ENCODE data around the gene DDX42.
"Not testable (repeated sequence)": the region's sequence is repeated elsewhere in the genome, so short reads cannot be mapped to it uniquely, and the experiment has no call there.

The DDX42 gene

DNA sequence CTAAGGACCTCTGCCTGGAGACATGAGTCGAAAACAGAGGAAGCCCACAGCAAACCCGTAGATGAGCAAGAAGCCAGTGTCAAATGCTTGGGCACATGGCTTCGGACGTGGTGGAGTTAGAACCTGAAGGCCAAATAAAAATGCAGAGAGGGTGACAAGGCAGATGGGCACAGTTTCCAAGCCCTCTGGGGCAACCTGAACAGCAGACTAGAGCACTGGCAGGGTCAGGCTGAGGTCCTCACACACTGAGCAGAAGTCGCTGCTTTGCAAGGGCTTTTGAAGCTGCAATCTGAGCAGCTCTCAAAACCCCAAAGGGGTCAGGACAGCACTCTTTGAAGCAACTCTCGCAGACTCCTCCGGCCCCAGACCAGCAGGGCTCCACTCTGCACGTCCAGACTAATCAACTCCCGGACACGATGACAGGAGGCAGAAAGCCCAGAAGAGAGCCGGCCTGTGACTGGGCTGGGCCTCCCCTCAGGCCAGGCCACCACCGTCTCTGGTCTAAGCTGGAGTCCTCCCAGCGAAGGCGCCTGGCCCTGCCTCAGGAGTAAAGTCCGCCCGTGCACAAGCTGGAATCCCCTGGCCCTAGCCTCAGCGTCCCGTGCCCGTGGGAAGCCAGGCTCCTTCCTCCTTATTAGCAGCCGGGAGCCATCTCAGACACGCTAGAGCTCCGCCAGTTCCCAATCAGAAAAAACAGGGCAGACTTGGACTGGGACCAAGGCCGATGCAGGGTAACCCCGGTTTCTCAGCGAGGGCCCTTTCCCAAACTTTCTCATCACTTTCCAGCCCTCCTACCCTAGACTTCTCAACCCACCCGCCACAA is 67.6 kb downstream of the DDX42 start:
- DNase-seq: no peak

DNA sequence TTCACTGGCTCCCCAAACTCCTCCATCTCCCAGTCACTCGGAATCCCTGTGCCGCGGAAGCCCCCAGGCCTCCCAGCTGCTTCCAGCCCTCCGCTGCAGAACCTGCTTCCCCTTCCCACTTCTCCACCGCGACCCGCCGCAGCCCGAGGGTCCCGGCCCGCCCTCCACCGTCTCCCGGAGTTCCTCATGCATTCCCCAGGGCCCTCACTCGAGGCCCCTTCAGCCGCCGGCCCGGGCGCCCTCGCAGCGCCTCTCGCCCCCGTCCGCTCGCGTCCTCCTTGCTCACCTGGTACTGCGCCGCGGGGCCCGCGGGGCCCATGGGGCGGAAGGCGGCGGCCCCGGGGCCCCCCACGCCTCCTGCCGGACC is 68.2 kb downstream of the DDX42 start:
- DNase-seq: no peak

DNA sequence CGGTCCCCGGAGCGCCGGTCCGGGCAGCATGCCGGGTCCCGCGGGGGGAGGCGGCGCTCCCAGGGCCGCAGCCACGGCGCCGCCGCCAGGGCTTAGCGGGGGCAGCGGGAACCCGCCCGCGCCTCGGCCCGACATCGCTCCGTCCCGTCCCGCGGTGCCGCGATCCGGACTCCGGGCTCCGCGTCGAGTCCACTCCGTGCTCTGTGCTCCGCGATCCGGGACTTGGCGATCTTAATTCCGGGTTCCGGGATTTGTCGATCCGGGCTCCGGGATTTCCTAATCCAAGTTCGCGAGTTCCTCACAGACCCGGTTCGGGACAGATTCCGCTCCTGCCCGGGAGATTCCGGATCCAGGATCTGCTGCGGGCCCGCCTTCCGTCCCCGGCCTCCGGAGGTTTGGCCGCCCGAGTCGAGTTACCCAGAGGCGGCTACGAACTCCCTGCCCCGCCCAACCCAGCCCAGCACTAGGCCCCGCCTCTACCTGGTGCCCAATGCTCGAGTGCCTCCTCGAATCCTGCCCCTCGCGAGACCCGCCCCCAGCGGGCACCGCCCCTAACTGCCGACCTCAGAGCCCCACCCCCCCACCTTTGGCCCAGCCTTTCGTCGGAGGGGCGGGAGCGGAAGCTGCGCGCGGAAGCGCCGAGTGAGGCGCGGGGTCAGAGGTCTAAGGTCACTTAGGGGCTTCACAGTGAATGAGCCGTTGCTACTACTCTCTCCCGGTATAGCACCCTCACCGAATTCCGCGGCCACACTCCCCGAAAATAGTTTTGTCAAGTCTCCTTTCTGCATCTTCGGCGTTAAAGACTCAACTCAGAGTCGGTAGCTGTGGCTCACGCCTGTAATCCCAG is 68.8 kb downstream of the DDX42 start, which contains the start of gene SMARCD2:
SMARCD2 (minus strand) TSS at position 146 of the 847 bp plus-strand sequence; CDS start at position 135, 11 bp downstream.
- peak; percentile 95 for DNase-seq

DNA sequence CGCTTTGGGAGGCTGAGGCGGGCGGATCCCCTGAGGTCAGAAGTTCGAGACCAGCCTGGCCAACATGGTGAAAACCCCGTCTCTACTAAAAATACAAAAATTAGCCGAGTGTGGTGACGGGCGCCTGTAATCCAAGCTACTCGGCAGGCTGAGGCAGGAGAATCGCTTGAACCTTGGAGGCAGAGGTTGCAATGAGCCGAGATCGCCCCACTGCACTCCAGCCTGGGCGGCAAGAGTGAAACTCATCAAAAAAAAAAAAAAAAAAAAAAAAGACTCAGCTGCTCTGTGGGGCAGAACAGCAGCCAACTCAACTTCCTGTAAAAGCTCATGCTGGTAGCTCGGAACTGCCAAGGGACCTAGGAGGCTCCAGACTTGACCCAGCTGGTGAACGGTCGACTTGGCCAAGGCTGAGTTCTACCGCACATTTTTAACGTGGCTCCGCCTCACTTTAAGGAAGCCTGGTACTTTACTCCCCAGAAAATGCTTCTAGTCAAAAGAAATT is 69.5 kb downstream of the DDX42 start:
- DNase-seq: not testable (repeated sequence)

DNA sequence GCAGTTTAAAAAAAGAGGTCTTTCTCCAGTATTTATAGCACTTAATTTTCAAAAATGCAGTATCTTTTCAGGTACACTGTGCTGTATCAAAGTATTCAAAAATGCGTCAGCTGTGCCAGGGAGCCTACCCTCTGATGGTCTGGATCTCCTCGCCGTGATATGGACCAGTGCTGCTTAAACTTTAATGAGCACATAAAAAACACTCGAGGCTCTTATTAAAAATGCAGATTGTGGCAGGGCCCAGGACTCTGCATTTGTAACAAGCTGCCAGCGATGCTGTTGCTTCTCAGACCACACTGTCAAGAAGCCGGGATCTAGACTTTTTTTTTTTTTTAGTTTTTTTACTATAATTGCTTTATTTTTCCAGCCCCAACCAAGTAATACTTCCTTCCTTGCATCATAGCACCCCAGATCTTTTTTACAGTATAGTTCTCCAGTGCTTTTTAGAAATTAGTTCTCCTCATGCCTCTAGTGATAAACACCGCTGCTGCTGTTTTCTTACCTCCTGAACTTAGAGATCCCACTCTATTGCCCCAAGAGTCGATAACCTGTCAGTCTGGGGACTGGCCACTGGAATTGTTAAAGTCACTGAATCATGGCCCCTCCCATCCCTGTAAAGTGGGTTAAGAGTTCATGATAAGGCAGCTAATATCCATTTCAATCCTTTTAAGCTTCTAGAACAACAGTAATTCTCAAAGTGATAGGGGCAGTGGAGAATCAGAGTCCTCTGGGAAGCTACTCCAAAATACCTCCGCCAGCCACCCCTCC is 70.1 kb downstream of the DDX42 start:
- DNase-seq: no peak

DNA sequence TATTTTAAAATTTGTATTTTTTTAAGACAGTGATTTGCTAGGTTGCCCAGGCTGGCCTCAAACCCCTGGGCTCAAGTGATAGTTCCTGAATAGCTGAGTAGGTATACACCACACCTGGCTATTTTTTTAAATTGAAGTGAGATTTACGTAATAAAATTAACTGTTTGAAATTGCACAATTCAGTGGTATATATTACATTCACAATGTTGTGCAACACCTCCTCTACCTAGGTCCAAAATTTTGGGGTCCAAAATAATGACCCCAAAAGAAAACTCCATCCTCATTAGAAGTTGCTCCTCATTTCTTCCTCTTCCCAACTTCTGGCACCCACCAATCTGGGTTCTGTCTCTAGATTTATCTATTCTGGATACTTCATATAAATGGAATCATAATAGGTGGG is 71.5 kb downstream of the DDX42 start:
- no peak for DNase-seq

DNA sequence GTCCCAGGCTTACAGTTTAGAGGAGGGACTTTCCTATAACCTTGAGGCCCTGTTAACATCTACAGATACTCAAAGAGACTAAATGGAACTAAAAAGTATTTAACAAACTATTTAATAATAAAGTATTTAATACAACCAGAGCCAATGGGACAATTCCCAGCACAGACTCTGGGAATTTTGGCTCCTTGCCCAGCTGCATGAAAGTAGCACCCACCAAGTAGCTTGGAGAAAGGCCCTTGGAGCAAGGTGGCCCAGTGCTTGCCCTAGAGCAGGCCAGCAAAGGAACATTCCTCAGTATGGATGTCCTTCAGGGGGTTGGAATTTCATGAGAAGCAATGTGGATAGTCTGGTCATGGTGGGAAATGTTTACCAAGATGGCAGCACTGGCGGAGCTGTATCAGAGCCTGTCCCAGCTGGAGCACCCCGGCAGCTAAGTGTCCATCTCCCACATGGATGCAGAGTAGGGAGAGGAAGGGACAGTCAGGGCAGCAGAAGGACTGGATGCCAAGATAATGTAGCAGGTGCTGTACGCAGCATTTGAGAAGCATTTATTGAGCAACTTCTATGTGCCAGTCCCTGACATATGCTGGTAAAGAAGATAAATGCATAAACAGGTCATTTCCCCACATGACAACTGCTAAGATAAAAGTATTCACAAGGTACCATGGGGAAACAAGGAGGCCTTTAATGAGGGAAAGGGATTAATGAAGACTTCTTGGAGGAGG is 73.7 kb downstream of the DDX42 start:
- no peak for DNase-seq

DNA sequence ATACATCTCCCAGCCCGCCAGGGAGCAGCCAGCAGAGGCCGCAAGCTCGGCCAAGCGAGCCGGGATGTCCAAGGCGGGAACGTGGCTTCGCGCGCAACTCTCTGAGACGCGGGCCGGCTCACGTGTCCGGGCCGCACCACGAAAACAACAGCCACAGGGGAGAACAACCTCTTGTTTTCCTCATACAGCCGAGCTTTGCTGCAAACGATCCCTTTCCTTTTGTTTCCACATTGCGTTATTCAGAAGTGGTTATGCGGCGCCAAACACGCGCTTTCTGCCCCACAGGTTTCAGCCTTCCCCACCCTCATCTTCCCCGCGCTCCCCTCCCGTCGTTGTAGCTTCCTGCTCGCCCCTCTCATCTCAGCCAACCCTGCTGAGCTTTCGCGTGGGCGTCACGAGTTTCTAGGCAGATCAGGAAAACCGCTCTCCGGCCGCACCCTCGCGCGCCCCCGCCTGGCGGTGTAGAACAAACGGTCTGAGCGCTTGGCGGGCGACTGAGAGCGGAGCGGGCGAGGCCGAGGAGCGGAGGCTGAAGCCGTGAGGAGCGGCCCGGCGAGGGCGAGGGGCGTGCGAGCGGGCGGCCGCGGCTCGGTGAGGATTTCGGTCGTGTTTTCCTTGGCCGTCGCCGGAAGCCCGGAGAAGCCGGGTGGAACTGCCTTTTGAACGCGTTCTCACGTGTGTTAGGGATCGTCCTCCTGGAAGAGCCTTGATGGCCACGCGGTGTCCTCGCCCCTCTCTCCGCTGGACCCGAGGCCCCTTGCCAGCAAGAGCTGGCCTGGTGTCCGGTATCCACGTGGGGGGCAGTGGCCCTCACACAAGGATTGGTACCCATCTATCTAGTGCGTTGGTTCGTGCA is 75.1 kb downstream of the DDX42 start:
- DNase-seq: no peak

DNA sequence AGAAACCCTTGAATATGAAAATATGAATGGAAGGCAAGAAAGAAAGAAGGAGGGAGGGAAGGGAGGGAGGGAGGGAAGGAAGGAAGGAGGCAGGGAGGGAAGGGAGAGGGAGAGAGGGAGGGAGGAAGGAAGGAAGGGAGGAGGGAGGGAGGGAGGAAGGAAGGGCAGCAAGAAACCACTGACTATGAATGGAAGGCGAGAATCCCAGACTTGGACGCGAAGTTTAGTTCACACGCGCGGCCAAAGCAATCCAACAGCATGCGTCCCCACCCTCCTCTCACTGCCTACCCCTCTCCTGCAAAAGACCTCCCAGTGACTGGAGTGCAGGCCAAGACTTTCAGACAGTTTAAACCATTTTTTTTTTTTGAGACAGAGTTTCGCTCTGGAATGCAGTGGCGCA is 76.4 kb downstream of the DDX42 start:
- DNase-seq: no peak

DNA sequence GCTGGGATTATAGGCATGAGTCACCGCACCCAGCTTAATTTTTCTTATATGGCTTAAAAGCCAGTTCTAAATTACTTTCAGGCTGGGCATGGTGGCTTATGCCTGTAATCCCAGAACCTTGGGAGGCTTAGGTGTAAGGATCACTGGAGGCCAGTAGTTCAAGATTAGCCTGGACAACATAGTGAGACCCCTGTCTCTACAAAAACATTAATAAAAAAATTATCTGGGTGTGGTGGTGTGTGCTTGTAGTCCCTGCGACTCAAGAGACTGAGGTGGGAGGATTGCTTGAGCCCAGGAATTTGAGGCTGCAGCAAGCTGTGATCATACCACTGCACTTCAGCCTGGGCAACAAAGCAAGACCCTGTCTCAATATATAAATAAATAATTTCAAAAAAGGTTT is 79.3 kb downstream of the DDX42 start:
- no peak for DNase-seq

DNA sequence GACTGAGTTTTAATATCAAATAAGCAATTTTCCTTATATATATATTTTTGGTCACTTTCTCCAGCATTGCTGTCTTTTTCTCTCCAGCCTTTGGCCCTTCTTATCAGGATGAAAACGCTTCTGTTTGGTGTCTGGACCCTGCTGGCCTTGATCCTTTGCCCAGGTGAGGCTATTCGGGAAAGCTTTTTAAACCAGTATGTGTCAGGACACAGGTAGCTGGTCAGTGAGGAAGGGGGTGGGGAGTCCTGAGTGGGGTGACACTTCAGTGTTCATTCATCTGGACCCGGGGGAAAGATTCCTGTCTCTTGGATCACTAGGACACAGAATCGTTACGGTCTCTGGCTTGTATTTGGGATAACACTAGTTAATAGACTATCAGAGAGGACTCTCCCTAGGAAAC is 80.7 kb downstream of the DDX42 start:
- DNase-seq: no peak

DNA sequence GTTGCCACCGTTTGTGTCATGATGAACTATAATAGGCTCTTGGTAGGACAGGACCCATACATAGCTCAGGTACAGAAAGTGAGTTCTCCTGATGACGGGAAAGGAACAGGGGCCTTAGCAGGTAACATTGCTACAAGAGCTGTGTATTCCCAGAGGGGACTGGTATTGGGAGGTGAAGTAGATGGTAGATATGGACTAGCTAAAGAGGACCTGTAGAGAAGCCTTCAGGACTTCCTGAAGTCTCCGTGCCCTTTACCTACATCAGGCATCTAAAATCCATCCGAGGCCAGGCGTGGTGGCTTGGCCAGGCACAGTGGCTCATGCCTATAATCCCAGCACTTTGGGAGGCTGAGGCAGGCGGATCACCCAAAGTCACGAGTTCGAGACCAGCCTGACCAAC is 81.2 kb downstream of the DDX42 start:
- no peak for DNase-seq

DNA sequence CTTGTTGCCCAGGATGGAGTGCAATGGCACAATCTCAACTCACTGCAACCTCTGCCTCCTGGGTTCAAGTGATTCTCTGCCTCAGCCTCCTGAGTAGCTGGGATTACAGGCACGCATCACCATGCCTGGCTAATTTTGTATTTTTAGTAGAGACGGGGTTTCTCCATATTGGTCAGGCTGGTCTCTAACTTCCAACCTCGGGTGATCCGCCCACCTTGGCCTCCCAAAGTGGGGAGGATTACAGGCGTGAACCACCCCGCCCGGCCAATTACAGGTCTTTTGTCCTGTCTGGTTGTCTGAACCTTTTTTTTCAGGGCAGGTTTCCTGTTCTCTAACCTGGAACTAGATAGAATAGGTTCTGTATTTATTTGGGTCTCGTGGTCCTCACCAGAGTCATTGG is 82.5 kb downstream of the DDX42 start:
- not testable (repeated sequence) for DNase-seq

DNA sequence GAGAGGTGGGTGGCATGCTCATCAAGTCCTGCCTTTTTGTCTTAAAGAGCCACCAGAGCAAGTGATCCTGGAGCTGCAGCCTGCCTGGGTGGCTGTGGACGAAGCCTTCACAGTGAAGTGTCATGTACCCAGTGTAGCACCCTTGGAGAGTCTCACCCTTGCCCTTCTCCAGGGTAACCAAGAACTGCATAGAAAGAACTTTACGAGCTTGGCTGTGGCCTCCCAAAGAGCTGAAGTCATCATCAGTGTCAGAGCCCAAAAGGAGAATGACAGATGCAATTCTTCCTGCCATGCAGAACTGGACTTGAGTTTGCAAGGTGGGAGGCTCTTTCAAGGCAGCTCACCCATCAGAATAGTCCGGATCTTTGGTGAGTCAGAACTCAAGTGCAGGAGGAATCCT is 85.3 kb downstream of the DDX42 start:
- DNase-seq: no peak

DNA sequence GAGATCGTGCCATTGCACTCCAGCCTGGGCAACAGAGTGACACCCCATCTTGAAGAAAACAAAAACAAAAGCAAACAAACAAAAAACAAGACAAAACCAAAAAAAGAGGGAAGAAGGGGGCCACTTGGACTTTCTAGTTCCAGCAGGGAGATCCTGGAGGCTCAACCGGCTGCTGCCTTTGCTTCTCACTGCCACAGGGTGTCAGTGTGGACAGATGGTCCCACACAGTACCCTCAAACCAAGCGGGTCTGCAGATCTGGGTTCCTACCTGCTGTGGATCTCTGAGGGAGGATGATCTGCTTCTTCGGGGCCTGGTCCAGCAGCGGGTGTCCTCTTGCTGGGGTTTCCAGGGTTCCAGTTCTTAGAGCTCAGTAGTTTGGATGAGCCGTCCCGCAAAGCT is 92.7 kb downstream of the DDX42 start:
- not testable (repeated sequence) for DNase-seq

All from NCI-H1436 treated with DMSO at 0.1 percent for 48 hours (cell line).